ENCODE data around the gene SLC38A9. TPM values are rescaled to one million over a fixed set of nuclear protein-coding genes. Genes with fewer than 3 reads are reported as not detected.

The SLC38A9 gene
- total and polyA plus RNA-seq, 9 of the 15 experiments (the other 6 are each of a cell fraction or from before 2014, with no cell fraction given) = 14.0 to 34.5 (median 20.7) TPM

- TF ChIP-seq, protein P1, sequence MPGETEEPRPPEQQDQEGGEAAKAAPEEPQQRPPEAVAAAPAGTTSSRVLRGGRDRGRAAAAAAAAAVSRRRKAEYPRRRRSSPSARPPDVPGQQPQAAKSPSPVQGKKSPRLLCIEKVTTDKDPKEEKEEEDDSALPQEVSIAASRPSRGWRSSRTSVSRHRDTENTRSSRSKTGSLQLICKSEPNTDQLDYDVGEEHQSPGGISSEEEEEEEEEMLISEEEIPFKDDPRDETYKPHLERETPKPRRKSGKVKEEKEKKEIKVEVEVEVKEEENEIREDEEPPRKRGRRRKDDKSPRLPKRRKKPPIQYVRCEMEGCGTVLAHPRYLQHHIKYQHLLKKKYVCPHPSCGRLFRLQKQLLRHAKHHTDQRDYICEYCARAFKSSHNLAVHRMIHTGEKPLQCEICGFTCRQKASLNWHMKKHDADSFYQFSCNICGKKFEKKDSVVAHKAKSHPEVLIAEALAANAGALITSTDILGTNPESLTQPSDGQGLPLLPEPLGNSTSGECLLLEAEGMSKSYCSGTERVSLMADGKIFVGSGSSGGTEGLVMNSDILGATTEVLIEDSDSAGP (CRISPR knock-in tag; IDR thresholded peaks at IDR 0.05) = no peak
Measured at GRCh38 chr5:55636177-55636576, 75.9 kb downstream of the SLC38A9 start (continued).

- no peak for FAIRE-seq
- TF ChIP-seq HMG20B (CRISPR knock-in tag; IDR thresholded peaks at IDR 0.05) (no peak), ZSCAN32 (CRISPR knock-in tag; IDR thresholded peaks at IDR 0.05) (no peak), KHSRP (IDR thresholded peaks at IDR 0.05) (no peak), KDM5B (IDR thresholded peaks at IDR 0.05; ENCODE audit: insufficient replicate concordance, low read depth, low read length) (no peak), GATAD2B (IDR thresholded peaks at IDR 0.05; ENCODE audit: borderline replicate concordance) (no peak), POLR2A (conservative IDR thresholded peaks at IDR 0.05) (no peak), NFE2 (IDR thresholded peaks at IDR 0.05; ENCODE audit: low read depth) (no peak), SOX6 (IDR thresholded peaks at IDR 0.05) (no peak), ZNF133 (CRISPR knock-in tag; IDR thresholded peaks at IDR 0.05) (no peak), PBX2 (CRISPR knock-in tag; IDR thresholded peaks at IDR 0.05; ENCODE audit: low read depth) (no peak), PBX2 (tag; conservative IDR thresholded peaks at IDR 0.05; ENCODE audit: low read depth) (no peak), CBX2 (IDR thresholded peaks at IDR 0.05; ENCODE audit: insufficient read depth, low read length, poor library complexity, severe bottlenecking) (no peak), ZBTB8A (IDR thresholded peaks at IDR 0.05; ENCODE audit: partially characterized antibody) (no peak), ZNF263 (CRISPR knock-in tag; IDR thresholded peaks at IDR 0.05; ENCODE audit: borderline replicate concordance) (no peak), NR2C2 (CRISPR knock-in tag; IDR thresholded peaks at IDR 0.05) (no peak), NR2C2 (tag; IDR thresholded peaks at IDR 0.05) (no peak), FIP1L1 (IDR thresholded peaks at IDR 0.05; ENCODE audit: low read depth, low read length, poor library complexity, severe bottlenecking) (no peak), BCL6 (CRISPR knock-in tag; IDR thresholded peaks at IDR 0.05) (no peak), TGIF2 (CRISPR knock-in tag; IDR thresholded peaks at IDR 0.05) (no peak)
Measured at GRCh38 chr5:55634866-55635265, 77.3 kb downstream of the SLC38A9 start.

More at GRCh38 chr5:55634866-55635265, 77.3 kb downstream of the SLC38A9 start:
- Histone ChIP-seq H3K4me3 (no peak overlapping the region), H3K9me1 (ENCODE audit: control insufficient read depth, insufficient read depth, low read length) (no peaks in the 10 kb centered on the region), H3K4me2 (ENCODE audit: insufficient read depth, low read length) (no peak overlapping the region), H3K27ac (ENCODE audit: extremely low read depth, low read depth, low read length) (no peak overlapping the region), H3K9ac (ENCODE audit: insufficient read depth in 1 of 2, low read depth in 2 of 2, low read length in 2 of 2) (no peak overlapping the region), H3K27me3 (ENCODE audit: control insufficient read depth in 2 of 2, insufficient read depth in 2 of 2, low read length in 2 of 2) (no peaks in the 10 kb centered on the region), H4K20me1 (replicated peaks; ENCODE audit: control insufficient read depth, insufficient read depth, low read length) (no peaks in the 10 kb centered on the region), H2AFZ (ENCODE audit: low read depth, low read length) (no peak overlapping the region), H3K9me3 (replicated peaks; ENCODE audit: control insufficient read depth, insufficient read depth, low read depth, low read length) (no peaks in the 10 kb centered on the region), H3K36me3 (ENCODE audit: control insufficient read depth, insufficient read depth, low read length) (no peaks in the 10 kb centered on the region), H3K79me2 (ENCODE audit: control insufficient read depth, insufficient read depth, low read length) (no peaks in the 10 kb centered on the region), H3K4me1 (replicated peaks in 1 of 2; ENCODE audit: control insufficient read depth in 2 of 2, insufficient read depth in 2 of 2, low read length in 2 of 2) (no peaks in the 10 kb centered on the region)
- no peak for DNase-seq (ENCODE audit: extremely low read depth in 1 of 4, low spot score in 3 of 4)
- intact Hi-C loops (cut with micrococcal nuclease) = no loop called here
- CTCF ChIA-PET (ENCODE audit: low intra/inter-chr PET ratio) = no interaction called here
- POLR2A ChIA-PET = no interaction called here
- no peak for ATAC-seq
- in situ Hi-C loops (cut with MboI) = no loop called here
- no TSS peak for BruUV-seq (replicated peaks)
